Neural cell (in vitro differentiated cells): ENCODE data around the gene PRKAG2.

Experiments used
- CTCF ChIP-seq: fragments of 450-650 bp; IDR thresholded peaks from 2 replicates; pipeline ENCODE4 v1.5.1; 2014; ENCODE audit warnings: antibody characterized with exemption, mild to moderate bottlenecking, moderate library complexity; ENCODE audit not compliant: poor library complexity, severe bottlenecking
- EP300 ChIP-seq: fragments of 450-650 bp; conservative IDR thresholded peaks from 2 replicates; pipeline ENCODE4 v1.6.1; 2014; ENCODE audit warnings: antibody characterized with exemption, mild to moderate bottlenecking, moderate library complexity; ENCODE audit not compliant: poor library complexity, severe bottlenecking
- EZH2 ChIP-seq: fragments of 200-600, 300-800 bp; shearing (Covaris generic), sonication (generic); IDR thresholded peaks from 2 replicates; pipeline ENCODE4 v1.6.1; 2014; ENCODE audit warnings: antibody characterized with exemption, low read length, borderline replicate concordance, mild to moderate bottlenecking; ENCODE audit not compliant: insufficient read depth, poor library complexity, severe bottlenecking
- RAD21 ChIP-seq: fragments of 450-650 bp; conservative IDR thresholded peaks from 2 replicates; pipeline ENCODE4 v1.6.1; 2014; ENCODE audit warnings: antibody characterized with exemption, mild to moderate bottlenecking, moderate library complexity

- TF ChIP-seq CTCF (no peak), EZH2 (no peak), EP300 (no peak), RAD21 (no peak)
Measured at GRCh38 chr7:151591866-151592265, 285.0 kb downstream of the PRKAG2 start.
